Measurements from ENCODE around the gene SRSF3. TPM values are rescaled to one million over a fixed set of nuclear protein-coding genes. Genes with fewer than 3 reads are reported as not detected.

Gene SRSF3
- total and polyA plus RNA-seq, 9 of the 15 experiments (the other 6 are each of a cell fraction or from before 2014, with no cell fraction given) = 337 to 1,200 (median 518) TPM

GRCh38 chr6:36607683-36608386 is 13.7 kb downstream of the SRSF3 start (continued):
- TF ChIP-seq E2F6 (IDR thresholded peaks at IDR 0.05; ENCODE audit: borderline replicate concordance in 1 of 2, extremely low read depth in 1 of 2, insufficient read depth in 1 of 2, insufficient read length in 1 of 2, low read depth in 1 of 2, low read length in 1 of 2, poor library complexity in 1 of 2, severe bottlenecking in 1 of 2) = no peak
- no peak for TF ChIP-seq POLR2H (tag; IDR thresholded peaks at IDR 0.05; ENCODE audit: low read depth)
- TF ChIP-seq NR3C1 (CRISPR knock-in tag; IDR thresholded peaks at IDR 0.05) = no peak
- peak; percentile 64 for TF ChIP-seq POLR2B (IDR thresholded peaks at IDR 0.05; ENCODE audit: low read depth, partially characterized antibody)
- TF ChIP-seq ESRRB (CRISPR knock-in tag; IDR thresholded peaks at IDR 0.05; ENCODE audit: borderline replicate concordance) = no peak
- no peak for TF ChIP-seq HSF4 (CRISPR knock-in tag; IDR thresholded peaks at IDR 0.05; ENCODE audit: borderline replicate concordance)
- TF ChIP-seq ZNF232 (CRISPR knock-in tag; IDR thresholded peaks at IDR 0.05) = no peak
- no peak for TF ChIP-seq TCF15 (CRISPR knock-in tag; IDR thresholded peaks at IDR 0.05)
- peak; percentile 59; the same call in 1 of the 2 replicates for TF ChIP-seq POLR2G (IDR thresholded peaks at IDR 0.05; ENCODE audit: low read depth, low read length)
- no peak for TF ChIP-seq NCOA1 (IDR thresholded peaks at IDR 0.05; ENCODE audit: low read depth)
- TF ChIP-seq HCFC1 (IDR thresholded peaks at IDR 0.05; ENCODE audit: low read depth, low read length) = no peak
- TF ChIP-seq E2F8 (IDR thresholded peaks at IDR 0.05; ENCODE audit: low read depth, partially characterized antibody) = peak; percentile 21
- TF ChIP-seq RFX5 (IDR thresholded peaks at IDR 0.05; ENCODE audit: low read depth, low read length) = no peak
- no peak for TF ChIP-seq GTF2A2 (tag; IDR thresholded peaks at IDR 0.05)
- peak; percentile 62; the same call in 1 of the 2 replicates for TF ChIP-seq HMGXB4 (CRISPR knock-in tag; IDR thresholded peaks at IDR 0.05)
- no peak for TF ChIP-seq ZNF23 (CRISPR knock-in tag; IDR thresholded peaks at IDR 0.05)
- no peak for TF ChIP-seq SRSF1 (IDR thresholded peaks at IDR 0.05; ENCODE audit: low read depth, low read length)
- no peak for TF ChIP-seq ZNF197 (CRISPR knock-in tag; IDR thresholded peaks at IDR 0.05; ENCODE audit: low read depth)
- TF ChIP-seq BRD4 (IDR thresholded peaks at IDR 0.05) = no peak
- no peak for TF ChIP-seq CGGBP1 (CRISPR knock-in tag; IDR thresholded peaks at IDR 0.05)
- no peak for TF ChIP-seq SMARCE1 (IDR thresholded peaks at IDR 0.05)
- TF ChIP-seq HNRNPH1 (optimal IDR thresholded peaks at IDR 0.05; ENCODE audit: low read depth, low read length) = no peak
